ENCODE data around the gene SPRED2.

SPRED2 gene

DNA sequence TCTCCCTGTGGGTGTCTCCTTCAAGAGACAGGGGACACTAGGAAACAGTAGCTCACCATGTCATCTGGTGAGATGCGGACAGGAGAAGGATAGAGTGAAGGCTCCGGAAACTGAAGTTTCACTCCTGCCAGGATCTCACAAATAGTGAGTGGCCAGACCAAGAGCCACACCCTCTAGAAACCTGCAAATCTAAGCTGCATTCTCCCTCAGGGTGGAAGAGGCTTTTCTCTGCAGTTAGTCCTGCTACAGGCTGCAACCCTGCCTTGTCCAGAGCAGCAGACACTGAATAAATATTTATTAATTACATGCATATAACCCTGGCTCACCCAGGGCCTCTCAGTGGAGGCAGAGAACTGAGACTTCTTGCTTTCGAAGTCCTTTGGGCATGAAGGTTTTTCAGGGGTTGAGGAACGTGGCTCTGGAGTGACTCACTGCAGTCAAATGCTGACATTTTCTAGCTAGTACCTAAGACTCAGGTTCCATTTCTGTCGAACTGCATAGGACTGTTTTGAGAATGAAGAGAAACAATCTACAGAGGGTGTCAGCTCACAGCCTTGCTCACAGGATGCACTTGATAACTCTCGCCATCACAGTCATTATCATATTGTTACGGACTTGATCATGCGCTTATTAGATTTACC is 117.5 kb downstream of the SPRED2 start:
- Histone ChIP-seq H3K4me3 (no peak overlapping the region), H3K9me3 (ENCODE audit: low read depth, low read length) (no peaks in the 10 kb centered on the region), H3K36me3 (ENCODE audit: insufficient read depth, low read length) (peaks cover 30% of the 10 kb centered on the region), H3K27ac (no peak overlapping the region), H3K9ac (ENCODE audit: insufficient read length) (no peak overlapping the region)
- no peak for DNase-seq (ENCODE audit: low read depth, low spot score)
- TF ChIP-seq EZH2 (IDR thresholded peaks at IDR 0.05) (no peak), POLR2AphosphoS5 (IDR thresholded peaks at IDR 0.05; ENCODE audit: borderline replicate concordance, low read depth, low read length) (no peak), FOXP2 (optimal IDR thresholded peaks at IDR 0.05; ENCODE audit: control extremely low read depth, extremely low read length, insufficient read depth) (no peak)

DNA sequence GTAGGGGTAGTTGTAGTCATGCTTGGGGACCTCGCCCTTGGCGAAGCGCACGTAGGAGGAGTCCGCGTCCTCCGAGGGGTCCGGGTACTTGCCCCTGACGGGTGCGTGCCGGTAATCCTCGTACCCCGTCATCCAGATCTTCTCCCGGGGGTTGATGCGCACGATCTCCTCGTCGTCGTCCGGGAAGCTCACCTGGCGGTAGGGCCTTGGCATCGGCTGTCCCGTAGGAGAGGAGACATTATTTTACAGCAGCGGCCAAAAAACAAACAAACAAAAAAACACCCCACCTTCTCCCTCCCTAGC is 118.5 kb downstream of the SPRED2 start:
- H3K9ac ChIP-seq (ENCODE audit: insufficient read length) = no peak overlapping the region
- DNase-seq (ENCODE audit: low read depth, low spot score) = no peak
- H3K9me3 ChIP-seq (ENCODE audit: low read depth, low read length) = no peaks in the 10 kb centered on the region
- H3K4me3 ChIP-seq = no peak overlapping the region
- peaks cover 30% of the 10 kb centered on the region for H3K36me3 ChIP-seq (ENCODE audit: insufficient read depth, low read length)
- H3K27ac ChIP-seq = no peak overlapping the region
- TF ChIP-seq FOXP2 (optimal IDR thresholded peaks at IDR 0.05; ENCODE audit: control extremely low read depth, extremely low read length, insufficient read depth) (no peak), EZH2 (IDR thresholded peaks at IDR 0.05) (no peak), POLR2AphosphoS5 (IDR thresholded peaks at IDR 0.05; ENCODE audit: borderline replicate concordance, low read depth, low read length) (no peak)

DNA sequence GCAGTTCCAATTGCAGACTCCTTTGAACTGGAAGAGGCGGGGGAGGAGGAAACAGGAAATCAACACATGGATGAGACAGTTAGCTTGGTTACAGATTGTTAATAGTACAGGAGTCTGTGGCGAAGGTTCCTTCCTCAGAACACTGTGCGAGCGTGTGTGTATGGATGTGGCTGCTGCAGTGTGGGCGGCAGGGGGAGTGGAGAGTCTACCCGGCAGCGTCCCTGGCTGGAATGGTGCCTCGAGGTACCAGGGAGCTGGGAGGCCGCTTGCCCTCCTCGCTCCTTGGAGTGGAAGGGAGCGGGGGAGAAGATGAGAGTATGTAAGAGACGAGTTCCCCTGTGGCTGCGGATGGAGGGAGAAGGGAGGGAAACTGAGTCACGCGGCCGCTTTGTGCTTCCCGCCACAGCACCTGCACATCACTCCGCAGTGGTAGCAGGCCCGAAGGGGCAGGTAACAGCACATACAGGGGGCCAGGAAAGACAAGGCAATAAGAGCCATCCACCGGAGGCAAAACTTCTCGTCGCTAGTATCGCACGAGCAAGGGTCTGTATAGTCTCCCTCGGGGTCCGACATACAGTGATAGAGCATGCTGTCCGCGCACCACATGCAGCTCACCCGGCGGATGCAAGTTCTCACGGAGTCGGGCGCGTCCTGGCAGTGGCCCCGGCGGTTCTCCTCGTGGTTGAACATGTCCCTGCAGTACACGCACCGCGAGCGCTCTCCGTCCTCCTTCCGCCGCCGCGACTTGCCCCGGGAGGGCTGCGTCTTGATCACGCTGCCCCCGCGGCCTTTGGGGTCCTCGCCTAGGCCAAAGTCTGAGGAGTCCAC is 119.1 kb downstream of the SPRED2 start:
- H3K27ac ChIP-seq = no peak overlapping the region
- TF ChIP-seq EZH2 (IDR thresholded peaks at IDR 0.05) (no peak), FOXP2 (optimal IDR thresholded peaks at IDR 0.05; ENCODE audit: control extremely low read depth, extremely low read length, insufficient read depth) (no peak), POLR2AphosphoS5 (IDR thresholded peaks at IDR 0.05; ENCODE audit: borderline replicate concordance, low read depth, low read length) (no peak)
- DNase-seq (ENCODE audit: low read depth, low spot score) = no peak
- no peak overlapping the region for H3K4me3 ChIP-seq
- H3K9me3 ChIP-seq (ENCODE audit: low read depth, low read length) = no peaks in the 10 kb centered on the region
- H3K36me3 ChIP-seq (ENCODE audit: insufficient read depth, low read length) = peaks cover 30% of the 10 kb centered on the region
- no peak overlapping the region for H3K9ac ChIP-seq (ENCODE audit: insufficient read length)

DNA sequence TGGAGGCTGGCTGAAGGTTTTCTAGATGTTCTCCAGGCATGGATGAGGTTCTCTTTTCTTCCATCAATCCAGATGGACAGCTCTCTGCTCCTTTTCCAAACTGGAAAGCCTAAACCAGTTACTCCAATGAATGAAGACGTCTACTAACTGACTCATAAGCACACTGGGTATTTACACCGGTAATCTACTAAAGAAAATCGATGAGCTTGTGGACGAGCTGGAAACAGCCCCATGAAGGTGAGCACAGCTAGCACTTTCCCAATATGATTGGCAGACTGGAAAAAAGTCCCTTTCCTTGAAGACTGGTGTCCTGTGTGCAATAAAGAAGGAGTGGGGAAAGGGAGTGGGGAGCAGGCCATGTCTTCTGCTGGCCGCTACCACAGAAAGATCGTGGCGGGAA is 120.8 kb downstream of the SPRED2 start:
- no peak for DNase-seq (ENCODE audit: low read depth, low spot score)
- Histone ChIP-seq H3K9me3 (ENCODE audit: low read depth, low read length) (no peaks in the 10 kb centered on the region), H3K9ac (ENCODE audit: insufficient read length) (no peak overlapping the region), H3K27ac (no peak overlapping the region), H3K36me3 (ENCODE audit: insufficient read depth, low read length) (peaks cover 29% of the 10 kb centered on the region), H3K4me3 (no peak overlapping the region)
- TF ChIP-seq POLR2AphosphoS5 (IDR thresholded peaks at IDR 0.05; ENCODE audit: borderline replicate concordance, low read depth, low read length) = no peak
- TF ChIP-seq FOXP2 (optimal IDR thresholded peaks at IDR 0.05; ENCODE audit: control extremely low read depth, extremely low read length, insufficient read depth) = no peak
- TF ChIP-seq EZH2 (IDR thresholded peaks at IDR 0.05) = no peak

DNA sequence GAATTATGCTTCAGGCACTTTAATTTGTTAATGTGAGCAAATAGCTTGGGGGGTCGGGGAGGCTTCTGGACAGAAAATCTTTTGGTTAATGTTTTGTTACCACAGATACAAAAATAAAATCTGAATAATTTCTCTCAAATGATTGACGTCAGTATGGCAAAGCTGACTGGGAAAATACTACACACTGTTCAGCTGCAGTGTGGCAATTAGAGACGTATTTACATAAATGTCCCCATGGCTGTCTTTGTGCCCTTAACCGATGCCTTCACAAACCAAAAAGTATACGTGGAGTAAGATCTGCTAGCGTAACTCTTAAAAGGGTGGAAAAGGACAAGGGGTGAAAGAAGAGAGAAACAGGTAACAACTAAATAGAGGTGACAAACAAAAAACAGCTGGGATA is 121.3 kb downstream of the SPRED2 start:
- TF ChIP-seq FOXP2 (optimal IDR thresholded peaks at IDR 0.05; ENCODE audit: control extremely low read depth, extremely low read length, insufficient read depth) = no peak
- no peak for TF ChIP-seq POLR2AphosphoS5 (IDR thresholded peaks at IDR 0.05; ENCODE audit: borderline replicate concordance, low read depth, low read length)
- no peak for TF ChIP-seq EZH2 (IDR thresholded peaks at IDR 0.05)
- Histone ChIP-seq H3K4me3 (no peak overlapping the region), H3K9ac (ENCODE audit: insufficient read length) (no peak overlapping the region), H3K36me3 (ENCODE audit: insufficient read depth, low read length) (peaks cover 23% of the 10 kb centered on the region), H3K9me3 (ENCODE audit: low read depth, low read length) (no peaks in the 10 kb centered on the region), H3K27ac (no peak overlapping the region)
- DNase-seq (ENCODE audit: low read depth, low spot score) = no peak

DNA sequence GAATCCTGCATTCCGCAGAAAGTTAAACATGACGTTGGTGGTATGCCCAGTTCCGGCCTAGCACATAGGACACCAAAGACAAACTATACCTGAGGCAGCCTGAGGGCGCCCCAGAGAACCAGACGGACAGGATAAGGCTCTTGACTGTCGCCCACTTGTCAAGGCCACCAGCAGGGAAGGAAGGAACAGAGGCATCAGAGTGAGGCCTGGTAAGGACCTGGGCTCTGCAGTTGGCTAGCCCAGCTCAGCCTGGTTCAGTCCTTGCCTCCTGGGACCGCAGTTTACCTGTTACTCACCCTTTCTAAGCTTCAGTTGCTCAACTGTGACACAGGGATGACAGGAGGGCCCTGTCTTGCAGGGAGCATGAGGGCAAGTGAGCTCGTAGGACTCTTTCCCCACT is 122.7 kb downstream of the SPRED2 start:
- Histone ChIP-seq H3K9me3 (ENCODE audit: low read depth, low read length) (no peaks in the 10 kb centered on the region), H3K9ac (ENCODE audit: insufficient read length) (no peak overlapping the region), H3K36me3 (ENCODE audit: insufficient read depth, low read length) (peaks cover 16% of the 10 kb centered on the region; the same call in 1 of the 2 replicates), H3K4me3 (no peak overlapping the region), H3K27ac (no peak overlapping the region)
- DNase-seq (ENCODE audit: low read depth, low spot score) = no peak
- TF ChIP-seq POLR2AphosphoS5 (IDR thresholded peaks at IDR 0.05; ENCODE audit: borderline replicate concordance, low read depth, low read length) = no peak
- no peak for TF ChIP-seq EZH2 (IDR thresholded peaks at IDR 0.05)
- no peak for TF ChIP-seq FOXP2 (optimal IDR thresholded peaks at IDR 0.05; ENCODE audit: control extremely low read depth, extremely low read length, insufficient read depth)

DNA sequence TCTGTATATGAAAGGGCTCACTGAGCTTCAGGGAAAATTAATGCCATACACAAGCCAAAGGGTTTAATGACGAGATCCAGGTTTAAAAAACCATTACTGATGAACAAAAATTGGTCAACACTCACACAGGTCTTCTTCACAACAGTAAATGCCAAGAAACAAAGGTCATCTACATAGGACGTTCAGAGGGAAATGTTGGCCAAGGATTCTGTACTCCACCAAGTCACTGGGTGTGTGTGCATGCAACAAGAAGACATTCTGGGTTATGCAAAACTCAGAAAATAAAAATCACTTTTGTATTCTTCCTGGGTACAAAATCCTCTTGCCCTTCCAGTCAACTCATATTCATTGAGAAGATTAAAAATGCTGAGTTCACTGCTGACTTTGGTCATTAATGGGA is 126.5 kb downstream of the SPRED2 start:
- H3K4me3 ChIP-seq = no peak overlapping the region
- H3K27ac ChIP-seq = no peak overlapping the region
- H3K9me3 ChIP-seq (ENCODE audit: low read depth, low read length) = no peaks in the 10 kb centered on the region
- TF ChIP-seq EZH2 (IDR thresholded peaks at IDR 0.05) (no peak), POLR2AphosphoS5 (IDR thresholded peaks at IDR 0.05; ENCODE audit: borderline replicate concordance, low read depth, low read length) (no peak), FOXP2 (optimal IDR thresholded peaks at IDR 0.05; ENCODE audit: control extremely low read depth, extremely low read length, insufficient read depth) (no peak)
- no peak overlapping the region for H3K9ac ChIP-seq (ENCODE audit: insufficient read length)
- no peaks in the 10 kb centered on the region; the same call in 1 of the 2 replicates for H3K36me3 ChIP-seq (ENCODE audit: insufficient read depth, low read length)
- no peak for DNase-seq (ENCODE audit: low read depth, low spot score)

DNA sequence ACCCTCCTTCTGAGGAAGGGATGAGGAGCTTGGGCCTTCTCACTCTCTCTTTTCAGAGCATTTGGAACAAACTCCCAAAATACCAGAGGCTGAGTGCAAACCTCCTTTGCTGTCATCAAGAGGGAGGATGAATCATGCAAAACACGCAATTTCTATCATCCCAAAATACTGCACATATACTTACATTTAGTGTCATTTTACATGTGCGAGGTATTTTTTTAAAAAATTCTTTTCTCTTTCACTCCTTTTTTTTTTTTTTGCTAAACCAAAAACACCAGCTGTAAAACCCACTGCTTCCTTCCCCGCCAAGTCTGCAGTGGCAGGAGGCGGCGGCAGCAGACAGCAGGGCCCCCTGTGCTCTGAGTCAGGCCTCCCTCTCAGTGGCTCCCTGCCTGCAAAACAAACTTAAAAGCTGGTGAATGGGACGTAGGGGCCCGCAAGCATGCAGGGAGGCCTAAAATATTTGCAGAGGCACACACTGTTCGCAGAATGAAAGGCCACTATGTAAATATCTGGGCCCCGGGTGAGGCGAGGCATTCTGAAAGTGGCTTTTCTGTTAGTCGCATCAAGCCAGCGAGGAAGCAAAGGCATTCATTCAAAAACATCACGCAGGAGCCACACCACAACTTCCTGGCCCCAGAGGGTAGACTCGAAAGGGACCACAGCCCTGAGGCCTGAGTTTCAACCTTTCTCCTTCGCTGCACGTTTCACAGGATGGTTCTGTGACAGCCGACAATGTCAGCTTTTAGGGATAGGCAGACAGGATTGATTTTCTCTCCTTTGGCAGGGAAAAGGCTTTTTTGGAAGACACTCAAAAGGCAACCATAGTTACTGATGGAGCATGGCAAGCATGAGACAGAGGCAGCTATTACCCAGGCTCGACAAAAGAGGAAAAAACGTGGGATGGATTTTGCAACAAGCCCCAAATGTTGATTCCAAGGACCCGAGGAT is 131.4 kb downstream of the SPRED2 start:
- Histone ChIP-seq H3K9me3 (ENCODE audit: low read depth, low read length) (no peaks in the 10 kb centered on the region), H3K27ac (peak overlapping the region; percentile 85), H3K36me3 (ENCODE audit: insufficient read depth, low read length) (no peaks in the 10 kb centered on the region), H3K9ac (ENCODE audit: insufficient read length) (peak overlapping the region; percentile 46), H3K4me3 (peak overlapping the region; percentile 58)
- TF ChIP-seq FOXP2 (optimal IDR thresholded peaks at IDR 0.05; ENCODE audit: control extremely low read depth, extremely low read length, insufficient read depth) (peak; percentile 44), POLR2AphosphoS5 (IDR thresholded peaks at IDR 0.05; ENCODE audit: borderline replicate concordance, low read depth, low read length) (no peak), EZH2 (IDR thresholded peaks at IDR 0.05) (no peak)
- no peak for DNase-seq (ENCODE audit: low read depth, low spot score)
